GM23338 (cell line): ENCODE results near the gene CRAMP1. TPM values are rescaled to one million over a fixed set of nuclear protein-coding genes. Genes with fewer than 3 reads are reported as not detected.

ENCODE experiments used
- ATAC-seq: fragments of 200-7000 bp; cut with Tn5 transposase; 3 replicates; pipeline ENCODE4 v1.9.1; 2020
- DNase-seq: peaks from one replicate; pipeline ENCODE4 v3.0.0-alpha.2; 2015; ENCODE audit warnings: low spot score
- H2AFZ ChIP-seq: fragments of 200-600 bp; sonication (generic); 2 replicates; pipeline ENCODE4 v1.8.0; 2016; ENCODE audit warnings: antibody characterized with exemption, mild to moderate bottlenecking, moderate library complexity
- H3F3A ChIP-seq: fragments of 200-600 bp; sonication (generic); replicated peaks from 2 replicates; pipeline ENCODE4 v1.8.0; 2017; ENCODE audit warnings: antibody characterized with exemption, mixed run types, low read depth
- H3K27ac ChIP-seq: fragments of 200-600 bp; sonication (generic); 2 replicates; pipeline ENCODE4 v1.6.1; 2016; ENCODE audit warnings: low read depth
- H3K27me3 ChIP-seq: fragments of 200-600 bp; sonication (generic); 2 replicates; pipeline ENCODE4 v1.8.0; 2016; ENCODE audit warnings: mild to moderate bottlenecking, mixed run types, moderate library complexity; ENCODE audit not compliant: insufficient read depth
- H3K36me3 ChIP-seq: fragments of 200-600 bp; sonication (generic); 2 replicates; pipeline ENCODE4 v1.8.0; 2016; ENCODE audit warnings: mild to moderate bottlenecking; ENCODE audit not compliant: insufficient read depth
- H3K4me1 ChIP-seq: fragments of 200-600 bp; sonication (generic); 2 replicates; pipeline ENCODE4 v1.8.0; 2016; ENCODE audit warnings: mild to moderate bottlenecking, moderate library complexity; ENCODE audit not compliant: insufficient read depth
- H3K4me2 ChIP-seq: fragments of 200-600 bp; sonication (generic); 2 replicates; pipeline ENCODE4 v1.7.1; 2017; ENCODE audit warnings: mixed run types
- H3K4me3 ChIP-seq: fragments of 200-600 bp; sonication (generic); 2 replicates; pipeline ENCODE4 v1.6.1; 2016; ENCODE audit warnings: mixed run types
- H3K79me2 ChIP-seq: fragments of 200-600 bp; sonication (generic); replicated peaks from 2 replicates; pipeline ENCODE4 v1.8.0; 2017; ENCODE audit warnings: mild to moderate bottlenecking; ENCODE audit not compliant: insufficient read depth
- H3K9me2 ChIP-seq: fragments of 200-600 bp; sonication (generic); 2 replicates; pipeline ENCODE4 v1.8.0; 2017; ENCODE audit not compliant: insufficient read depth
- H4K20me1 ChIP-seq: fragments of 200-600 bp; sonication (generic); replicated peaks from 2 replicates; pipeline ENCODE4 v1.8.0; 2017; ENCODE audit warnings: mild to moderate bottlenecking; ENCODE audit not compliant: insufficient read depth
- H3K27ac Mint-ChIP-seq: 2 replicates; pipeline ENCODE4 v1.8.0; 2020; ENCODE audit warnings: inconsistent platforms, mild to moderate bottlenecking, moderate library complexity, mixed read lengths
- H3K27me3 Mint-ChIP-seq: 3 replicates; pipeline ENCODE4 v1.8.0; 2022; ENCODE audit warnings: low read depth, mild to moderate bottlenecking, moderate library complexity, mixed read lengths, inconsistent platforms; ENCODE audit not compliant: insufficient read depth, poor library complexity
- H3K36me3 Mint-ChIP-seq: 3 replicates; pipeline ENCODE4 v1.8.0; 2021; ENCODE audit warnings: low read depth, mild to moderate bottlenecking, inconsistent platforms, moderate library complexity, mixed read lengths
- H3K4me1 Mint-ChIP-seq: 3 replicates; pipeline ENCODE4 v1.8.0; 2020; ENCODE audit warnings: mild to moderate bottlenecking, inconsistent platforms, mixed read lengths
- H3K4me3 Mint-ChIP-seq: 3 replicates; pipeline ENCODE4 v1.8.0; 2021; ENCODE audit warnings: moderate library complexity, mild to moderate bottlenecking, inconsistent platforms, mixed read lengths
- H3K9me3 Mint-ChIP-seq: 3 replicates; pipeline ENCODE4 v1.8.0; 2020; ENCODE audit warnings: moderate library complexity, mild to moderate bottlenecking, inconsistent platforms, mixed read lengths
- CREB1 ChIP-seq: fragments of 250-450 bp; sonication (Bioruptor Pico); IDR thresholded peaks from 2 replicates; pipeline ENCODE4 v1.5.0; 2020; ENCODE audit warnings: low read depth, mild to moderate bottlenecking, moderate library complexity
- EZH2 ChIP-seq: fragments of 200-600 bp; sonication (generic); IDR thresholded peaks from one replicate; pipeline ENCODE4 v1.8.0; 2017; ENCODE audit warnings: antibody characterized with exemption, mild to moderate bottlenecking, low read depth; ENCODE audit not compliant: unreplicated experiment
- POLR2AphosphoS5 ChIP-seq: IDR thresholded peaks from 2 replicates; pipeline ENCODE4 v1.6.1; 2016; ENCODE audit warnings: antibody characterized with exemption, low read depth
- ZNF114 ChIP-seq: fragments of 250-450 bp; sonication (Bioruptor Pico); IDR thresholded peaks from 2 replicates; pipeline ENCODE4 v1.5.0; 2020; ENCODE audit warnings: mild to moderate bottlenecking, moderate library complexity
- ZNF331 ChIP-seq: fragments of 250-450 bp; sonication (Bioruptor Pico); IDR thresholded peaks from 2 replicates; pipeline ENCODE4 v1.5.0; 2020; ENCODE audit warnings: low read depth, mild to moderate bottlenecking, moderate library complexity
- polyA plus RNA-seq: library from polyadenylated mRNA; unstranded; fragments of >200 nt; fragmentation: Nextera tagmentation; extraction: Ambion mirVana; gene quantifications from 2 replicates; pipeline ENCODE4 v1.2.1, GENCODE V29; 2016
- total RNA-seq: library from RNA; depleted of rRNA; stranded (reverse); fragments of >200 nt; shearing (Covaris generic); gene quantifications from 2 replicates; pipeline ENCODE4 v1.2.3, GENCODE V29; 2014
- TF ChIP-seq, protein P1 (sequence below), 2 experiments: fragments of 200-600 bp in 1 of 2; sonication (generic) in 1 of 2; conservative IDR thresholded peaks; 2 replicates each; pipeline versions ENCODE4 v1.5.1 to v1.6.1; 2016 to 2017; ENCODE audit warnings: antibody characterized with exemption in 2 of 2, low read depth in 2 of 2, mild to moderate bottlenecking in 2 of 2, moderate library complexity in 1 of 2
- TF ChIP-seq, protein P2 (sequence below): fragments of 250-450 bp; sonication (Bioruptor Pico); IDR thresholded peaks from 2 replicates; pipeline ENCODE4 v1.5.0; 2020; ENCODE audit warnings: mild to moderate bottlenecking, moderate library complexity

The CRAMP1 gene
- total and polyA plus RNA-seq, 2 experiments from 2014 or later: 3.4 to 16.7 TPM

DNA sequence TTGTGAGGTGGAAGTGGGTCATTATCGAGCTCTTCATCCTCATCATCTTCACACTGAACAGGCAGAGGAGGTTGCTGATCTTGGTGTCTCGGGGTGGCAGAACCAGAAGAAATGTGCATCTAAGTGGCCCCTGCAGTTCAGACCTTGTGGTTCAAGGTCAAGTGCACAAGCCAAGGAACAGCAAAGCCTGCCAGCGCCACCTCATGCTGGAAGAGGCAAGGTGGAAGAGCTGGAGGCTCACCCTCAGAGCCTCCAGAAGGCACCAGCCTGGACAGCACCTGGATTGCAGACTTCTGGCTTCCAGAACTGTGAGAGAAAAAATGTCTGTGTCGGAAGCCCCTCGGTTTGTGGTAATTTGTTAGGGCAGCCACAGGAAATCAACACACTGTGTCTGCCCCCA, 32.9 kb upstream of the CRAMP1 start:
- H3K4me2 ChIP-seq: no peak overlapping the region
- H3K27ac Mint-ChIP-seq: no peak overlapping the region
- no peaks in the 10 kb centered on the region for H3K9me2 ChIP-seq
- H4K20me1 ChIP-seq: no peaks in the 10 kb centered on the region
- no peaks in the 10 kb centered on the region for H3K27me3 ChIP-seq
- H3K27ac ChIP-seq: no peak overlapping the region
- no peak overlapping the region for H3K4me3 Mint-ChIP-seq
- ATAC-seq (no peak), DNase-seq (no peak)
- H3K4me1 ChIP-seq: no peaks in the 10 kb centered on the region
- H3K36me3 Mint-ChIP-seq: peaks cover 55% of the 10 kb centered on the region
- TF ChIP-seq, protein P1, sequence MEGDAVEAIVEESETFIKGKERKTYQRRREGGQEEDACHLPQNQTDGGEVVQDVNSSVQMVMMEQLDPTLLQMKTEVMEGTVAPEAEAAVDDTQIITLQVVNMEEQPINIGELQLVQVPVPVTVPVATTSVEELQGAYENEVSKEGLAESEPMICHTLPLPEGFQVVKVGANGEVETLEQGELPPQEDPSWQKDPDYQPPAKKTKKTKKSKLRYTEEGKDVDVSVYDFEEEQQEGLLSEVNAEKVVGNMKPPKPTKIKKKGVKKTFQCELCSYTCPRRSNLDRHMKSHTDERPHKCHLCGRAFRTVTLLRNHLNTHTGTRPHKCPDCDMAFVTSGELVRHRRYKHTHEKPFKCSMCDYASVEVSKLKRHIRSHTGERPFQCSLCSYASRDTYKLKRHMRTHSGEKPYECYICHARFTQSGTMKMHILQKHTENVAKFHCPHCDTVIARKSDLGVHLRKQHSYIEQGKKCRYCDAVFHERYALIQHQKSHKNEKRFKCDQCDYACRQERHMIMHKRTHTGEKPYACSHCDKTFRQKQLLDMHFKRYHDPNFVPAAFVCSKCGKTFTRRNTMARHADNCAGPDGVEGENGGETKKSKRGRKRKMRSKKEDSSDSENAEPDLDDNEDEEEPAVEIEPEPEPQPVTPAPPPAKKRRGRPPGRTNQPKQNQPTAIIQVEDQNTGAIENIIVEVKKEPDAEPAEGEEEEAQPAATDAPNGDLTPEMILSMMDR (conservative IDR thresholded peaks at IDR 0.05; ENCODE audit: low read depth in 2 of 2): 0 out of 4 replicates have a peak, but pooled peaks of 1 of the 2 experiments have one; percentile 14
- no peak for TF ChIP-seq ZNF331 (CRISPR knock-in tag)
- H3K9me3 Mint-ChIP-seq: peaks cover 4% of the 10 kb centered on the region; the same call in 1 of the 3 replicates
- no peaks in the 10 kb centered on the region for H3K36me3 ChIP-seq
- H3K27me3 Mint-ChIP-seq: peaks cover 2% of the 10 kb centered on the region
- H3K4me3 ChIP-seq: no peak overlapping the region
- no peaks in the 10 kb centered on the region for H3F3A ChIP-seq
- no peaks in the 10 kb centered on the region for H3K4me1 Mint-ChIP-seq
- H3K79me2 ChIP-seq: no peaks in the 10 kb centered on the region
- no peak overlapping the region for H2AFZ ChIP-seq

DNA sequence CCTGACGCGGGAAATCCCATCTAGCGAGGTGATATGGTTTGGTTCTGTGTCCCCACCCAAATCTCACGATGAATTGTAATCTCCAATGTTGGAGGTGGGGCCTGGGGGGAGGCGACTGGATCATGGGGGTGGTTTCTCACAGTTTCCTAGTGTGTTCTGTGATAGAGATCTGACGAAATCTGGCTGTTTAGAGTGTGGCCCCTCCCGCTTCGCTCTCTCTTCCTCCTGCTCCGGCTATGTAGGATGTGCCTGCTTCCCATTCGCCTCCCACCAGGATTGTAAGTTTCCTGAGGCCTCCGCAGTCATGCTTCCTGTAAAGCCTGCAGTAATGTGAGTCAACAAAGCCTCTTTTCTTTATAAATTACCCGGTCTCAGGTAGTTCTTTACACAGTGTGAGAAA, 31.9 kb upstream of the CRAMP1 start:
- TF ChIP-seq ZNF114 (CRISPR knock-in tag) (no peak), POLR2AphosphoS5 (no peak), ZNF331 (CRISPR knock-in tag) (no peak), CREB1 (no peak)
- no peaks in the 10 kb centered on the region for H3K4me1 ChIP-seq

DNA sequence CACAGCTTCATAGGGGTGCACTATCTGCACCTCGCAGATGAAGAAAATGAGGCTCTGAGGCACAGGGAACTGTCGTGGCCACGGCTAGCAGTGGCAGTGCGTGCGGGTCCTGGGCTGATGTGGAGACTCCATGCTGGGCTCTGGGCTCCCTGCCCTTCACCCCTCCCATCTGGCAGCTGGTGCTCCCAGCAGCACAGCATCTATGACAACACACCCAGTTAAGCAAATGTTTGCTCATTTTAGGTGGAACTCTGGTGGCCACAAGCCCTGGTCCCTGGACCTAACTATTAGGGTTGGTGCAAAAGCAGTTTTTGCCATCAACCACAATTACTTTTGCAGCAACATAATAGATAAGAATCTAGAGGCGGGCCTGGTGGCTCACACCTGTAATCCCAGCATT, 31.2 kb upstream of the CRAMP1 start:
- H3K79me2 ChIP-seq: no peaks in the 10 kb centered on the region
- Mint-ChIP-seq H3K27ac (no peak overlapping the region), H3K4me1 (no peaks in the 10 kb centered on the region), H3K4me3 (no peak overlapping the region), H3K27me3 (no peaks in the 10 kb centered on the region), H3K9me3 (no peaks in the 10 kb centered on the region), H3K36me3 (peaks cover 56% of the 10 kb centered on the region)
- ATAC-seq (no peak), DNase-seq (no peak)
- H3K36me3 ChIP-seq: no peaks in the 10 kb centered on the region
- H3K4me1 ChIP-seq: no peaks in the 10 kb centered on the region
- no peak overlapping the region for H2AFZ ChIP-seq
- H3F3A ChIP-seq: no peaks in the 10 kb centered on the region
- no peaks in the 10 kb centered on the region for H3K27me3 ChIP-seq
- H3K4me3 ChIP-seq: no peak overlapping the region
- no peak overlapping the region for H3K4me2 ChIP-seq
- no peak overlapping the region for H3K27ac ChIP-seq
- no peaks in the 10 kb centered on the region for H3K9me2 ChIP-seq
- no peak for TF ChIP-seq EZH2
- TF ChIP-seq, protein P2, sequence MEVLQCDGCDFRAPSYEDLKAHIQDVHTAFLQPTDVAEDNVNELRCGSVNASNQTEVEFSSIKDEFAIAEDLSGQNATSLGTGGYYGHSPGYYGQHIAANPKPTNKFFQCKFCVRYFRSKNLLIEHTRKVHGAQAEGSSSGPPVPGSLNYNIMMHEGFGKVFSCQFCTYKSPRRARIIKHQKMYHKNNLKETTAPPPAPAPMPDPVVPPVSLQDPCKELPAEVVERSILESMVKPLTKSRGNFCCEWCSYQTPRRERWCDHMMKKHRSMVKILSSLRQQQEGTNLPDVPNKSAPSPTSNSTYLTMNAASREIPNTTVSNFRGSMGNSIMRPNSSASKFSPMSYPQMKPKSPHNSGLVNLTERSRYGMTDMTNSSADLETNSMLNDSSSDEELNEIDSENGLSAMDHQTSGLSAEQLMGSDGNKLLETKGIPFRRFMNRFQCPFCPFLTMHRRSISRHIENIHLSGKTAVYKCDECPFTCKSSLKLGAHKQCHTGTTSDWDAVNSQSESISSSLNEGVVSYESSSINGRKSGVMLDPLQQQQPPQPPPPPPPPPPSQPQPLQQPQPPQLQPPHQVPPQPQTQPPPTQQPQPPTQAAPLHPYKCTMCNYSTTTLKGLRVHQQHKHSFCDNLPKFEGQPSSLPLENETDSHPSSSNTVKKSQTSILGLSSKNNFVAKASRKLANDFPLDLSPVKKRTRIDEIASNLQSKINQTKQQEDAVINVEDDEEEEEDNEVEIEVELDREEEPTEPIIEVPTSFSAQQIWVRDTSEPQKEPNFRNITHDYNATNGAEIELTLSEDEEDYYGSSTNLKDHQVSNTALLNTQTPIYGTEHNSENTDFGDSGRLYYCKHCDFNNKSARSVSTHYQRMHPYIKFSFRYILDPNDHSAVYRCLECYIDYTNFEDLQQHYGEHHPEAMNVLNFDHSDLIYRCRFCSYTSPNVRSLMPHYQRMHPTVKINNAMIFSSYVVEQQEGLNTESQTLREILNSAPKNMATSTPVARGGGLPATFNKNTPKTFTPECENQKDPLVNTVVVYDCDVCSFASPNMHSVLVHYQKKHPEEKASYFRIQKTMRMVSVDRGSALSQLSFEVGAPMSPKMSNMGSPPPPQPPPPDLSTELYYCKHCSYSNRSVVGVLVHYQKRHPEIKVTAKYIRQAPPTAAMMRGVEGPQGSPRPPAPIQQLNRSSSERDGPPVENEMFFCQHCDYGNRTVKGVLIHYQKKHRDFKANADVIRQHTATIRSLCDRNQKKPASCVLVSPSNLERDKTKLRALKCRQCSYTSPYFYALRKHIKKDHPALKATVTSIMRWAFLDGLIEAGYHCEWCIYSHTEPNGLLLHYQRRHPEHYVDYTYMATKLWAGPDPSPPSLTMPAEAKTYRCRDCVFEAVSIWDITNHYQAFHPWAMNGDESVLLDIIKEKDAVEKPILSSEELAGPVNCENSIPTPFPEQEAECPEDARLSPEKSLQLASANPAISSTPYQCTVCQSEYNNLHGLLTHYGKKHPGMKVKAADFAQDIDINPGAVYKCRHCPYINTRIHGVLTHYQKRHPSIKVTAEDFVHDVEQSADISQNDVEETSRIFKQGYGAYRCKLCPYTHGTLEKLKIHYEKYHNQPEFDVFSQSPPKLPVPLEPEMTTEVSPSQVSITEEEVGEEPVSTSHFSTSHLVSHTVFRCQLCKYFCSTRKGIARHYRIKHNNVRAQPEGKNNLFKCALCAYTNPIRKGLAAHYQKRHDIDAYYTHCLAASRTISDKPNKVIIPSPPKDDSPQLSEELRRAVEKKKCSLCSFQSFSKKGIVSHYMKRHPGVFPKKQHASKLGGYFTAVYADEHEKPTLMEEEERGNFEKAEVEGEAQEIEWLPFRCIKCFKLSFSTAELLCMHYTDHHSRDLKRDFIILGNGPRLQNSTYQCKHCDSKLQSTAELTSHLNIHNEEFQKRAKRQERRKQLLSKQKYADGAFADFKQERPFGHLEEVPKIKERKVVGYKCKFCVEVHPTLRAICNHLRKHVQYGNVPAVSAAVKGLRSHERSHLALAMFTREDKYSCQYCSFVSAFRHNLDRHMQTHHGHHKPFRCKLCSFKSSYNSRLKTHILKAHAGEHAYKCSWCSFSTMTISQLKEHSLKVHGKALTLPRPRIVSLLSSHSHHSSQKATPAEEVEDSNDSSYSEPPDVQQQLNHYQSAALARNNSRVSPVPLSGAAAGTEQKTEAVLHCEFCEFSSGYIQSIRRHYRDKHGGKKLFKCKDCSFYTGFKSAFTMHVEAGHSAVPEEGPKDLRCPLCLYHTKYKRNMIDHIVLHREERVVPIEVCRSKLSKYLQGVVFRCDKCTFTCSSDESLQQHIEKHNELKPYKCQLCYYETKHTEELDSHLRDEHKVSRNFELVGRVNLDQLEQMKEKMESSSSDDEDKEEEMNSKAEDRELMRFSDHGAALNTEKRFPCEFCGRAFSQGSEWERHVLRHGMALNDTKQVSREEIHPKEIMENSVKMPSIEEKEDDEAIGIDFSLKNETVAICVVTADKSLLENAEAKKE (CRISPR knock-in tag): no peak
- 0 out of 2 replicates have a peak, but pooled peaks cover 2% of the 10 kb centered on the region for H4K20me1 ChIP-seq

More for the DNA sequence above, 31.9 kb upstream of the CRAMP1 start:
- Histone ChIP-seq H3K27me3 (no peaks in the 10 kb centered on the region), H3K27ac (no peak overlapping the region), H3K4me2 (no peak overlapping the region), H4K20me1 (no peaks in the 10 kb centered on the region), H2AFZ (no peak overlapping the region), H3K9me2 (no peaks in the 10 kb centered on the region), H3K79me2 (no peaks in the 10 kb centered on the region), H3K4me3 (no peak overlapping the region), H3K36me3 (no peaks in the 10 kb centered on the region), H3F3A (no peaks in the 10 kb centered on the region)
- Mint-ChIP-seq H3K4me1 (no peaks in the 10 kb centered on the region), H3K4me3 (no peak overlapping the region), H3K27ac (no peak overlapping the region), H3K36me3 (peaks cover 60% of the 10 kb centered on the region), H3K9me3 (peaks cover 4% of the 10 kb centered on the region; the same call in 1 of the 3 replicates), H3K27me3 (peaks cover 2% of the 10 kb centered on the region)
- DNase-seq: no peak
- ATAC-seq: no peak
